ENCODE results near the gene NCAM1. TPM values are rescaled to one million over a fixed set of nuclear protein-coding genes. Genes with fewer than 3 reads are reported as not detected.

Gene NCAM1
- total RNA-seq, 2 experiments from 2014 or later = 0.72 to 1.0 TPM

GRCh38 chr11:113272281-113272680 is 311.1 kb downstream of the NCAM1 start:
- H3K4me1 Mint-ChIP-seq = no peaks in the 10 kb centered on the region
- no peaks in the 10 kb centered on the region for H3K9me3 Mint-ChIP-seq

GRCh38 chr11:113272927-113273615 is 311.9 kb downstream of the NCAM1 start:
- Mint-ChIP-seq H3K4me1 (no peaks in the 10 kb centered on the region), H3K36me3 (no peaks in the 10 kb centered on the region), H3K4me3 (no peak overlapping the region), H3K27ac (no peak overlapping the region), H3K9me3 (no peaks in the 10 kb centered on the region), H3K27me3 (no peaks in the 10 kb centered on the region)
- no peak for DNase-seq
- POLR2A ChIA-PET = no interaction called here
- ATAC-seq (ENCODE audit: low read depth) = no peak

More at GRCh38 chr11:113272281-113272680, 311.1 kb downstream of the NCAM1 start:
- H3K4me3 Mint-ChIP-seq = no peak overlapping the region
- H3K27ac Mint-ChIP-seq = no peak overlapping the region
- POLR2A ChIA-PET = no interaction called here
- no peaks in the 10 kb centered on the region for H3K27me3 Mint-ChIP-seq
- ATAC-seq (ENCODE audit: low read depth) (no peak), DNase-seq (no peak)
- no peaks in the 10 kb centered on the region for H3K36me3 Mint-ChIP-seq

GRCh38 chr11:113273720-113274119 is 312.5 kb downstream of the NCAM1 start:
- H3K4me3 Mint-ChIP-seq = no peak overlapping the region
- DNase-seq = no peak
- POLR2A ChIA-PET = no interaction called here
- H3K9me3 Mint-ChIP-seq = no peaks in the 10 kb centered on the region
- no peak for ATAC-seq (ENCODE audit: low read depth)
- no peak overlapping the region for H3K27ac Mint-ChIP-seq
- H3K36me3 Mint-ChIP-seq = no peaks in the 10 kb centered on the region
- H3K27me3 Mint-ChIP-seq = no peaks in the 10 kb centered on the region
- H3K4me1 Mint-ChIP-seq = peaks cover 3% of the 10 kb centered on the region

- Mint-ChIP-seq H3K36me3 (no peaks in the 10 kb centered on the region), H3K27me3 (no peaks in the 10 kb centered on the region), H3K4me3 (no peak overlapping the region), H3K9me3 (no peaks in the 10 kb centered on the region), H3K27ac (no peak overlapping the region), H3K4me1 (peaks cover 3% of the 10 kb centered on the region)
- ATAC-seq (ENCODE audit: low read depth) (no peak), DNase-seq (no peak)
- POLR2A ChIA-PET = no interaction called here
These were observed 313.7 kb downstream of the NCAM1 start for GRCh38 chr11:113274713-113275582.

- H3K27me3 Mint-ChIP-seq = no peaks in the 10 kb centered on the region
- POLR2A ChIA-PET = no interaction called here
- DNase-seq (no peak), ATAC-seq (ENCODE audit: low read depth) (no peak)
- no peak overlapping the region for H3K4me3 Mint-ChIP-seq
- no peak overlapping the region for H3K27ac Mint-ChIP-seq
- H3K36me3 Mint-ChIP-seq = no peaks in the 10 kb centered on the region
- H3K9me3 Mint-ChIP-seq = no peaks in the 10 kb centered on the region
- peaks cover 3% of the 10 kb centered on the region for H3K4me1 Mint-ChIP-seq
These were observed 314.4 kb downstream of the NCAM1 start for GRCh38 chr11:113275602-113276001.

GRCh38 chr11:113276466-113276865 is 315.2 kb downstream of the NCAM1 start:
- Mint-ChIP-seq H3K27me3 (no peaks in the 10 kb centered on the region), H3K27ac (no peak overlapping the region), H3K36me3 (no peaks in the 10 kb centered on the region), H3K9me3 (no peaks in the 10 kb centered on the region), H3K4me1 (peaks cover 3% of the 10 kb centered on the region), H3K4me3 (no peak overlapping the region)
- ATAC-seq (ENCODE audit: low read depth) = no peak
- POLR2A ChIA-PET = no interaction called here
- DNase-seq = no peak

GRCh38 chr11:113277907-113278306 is 316.7 kb downstream of the NCAM1 start:
- peaks cover 3% of the 10 kb centered on the region for H3K4me1 Mint-ChIP-seq
- H3K4me3 Mint-ChIP-seq = no peak overlapping the region

GRCh38 chr11:113278481-113278880 is 317.3 kb downstream of the NCAM1 start:
- H3K9me3 Mint-ChIP-seq = no peaks in the 10 kb centered on the region
- no peak overlapping the region for H3K27ac Mint-ChIP-seq
- no peaks in the 10 kb centered on the region for H3K36me3 Mint-ChIP-seq
- peaks cover 3% of the 10 kb centered on the region for H3K4me1 Mint-ChIP-seq
- H3K4me3 Mint-ChIP-seq = no peak overlapping the region
- ATAC-seq (ENCODE audit: low read depth) (no peak), DNase-seq (no peak)
- POLR2A ChIA-PET = no interaction called here
- no peaks in the 10 kb centered on the region for H3K27me3 Mint-ChIP-seq

More at GRCh38 chr11:113277907-113278306, 316.7 kb downstream of the NCAM1 start:
- POLR2A ChIA-PET = no interaction called here
- Mint-ChIP-seq H3K36me3 (no peaks in the 10 kb centered on the region), H3K27ac (no peak overlapping the region), H3K9me3 (no peaks in the 10 kb centered on the region), H3K27me3 (no peaks in the 10 kb centered on the region)
- ATAC-seq (ENCODE audit: low read depth) (no peak), DNase-seq (no peak)

GRCh38 chr11:113278925-113279324 is 317.7 kb downstream of the NCAM1 start:
- Mint-ChIP-seq H3K27ac (no peak overlapping the region), H3K4me1 (peaks cover 3% of the 10 kb centered on the region), H3K27me3 (no peaks in the 10 kb centered on the region), H3K9me3 (no peaks in the 10 kb centered on the region), H3K4me3 (no peak overlapping the region), H3K36me3 (no peaks in the 10 kb centered on the region)
- POLR2A ChIA-PET = no interaction called here
- no peak for ATAC-seq (ENCODE audit: low read depth)
- no peak for DNase-seq

- POLR2A ChIA-PET = no interaction called here
- Mint-ChIP-seq H3K4me1 (peaks cover 3% of the 10 kb centered on the region), H3K4me3 (no peak overlapping the region), H3K36me3 (no peaks in the 10 kb centered on the region), H3K27ac (no peak overlapping the region), H3K9me3 (no peaks in the 10 kb centered on the region), H3K27me3 (no peaks in the 10 kb centered on the region)
- no peak for DNase-seq
- no peak for ATAC-seq (ENCODE audit: low read depth)
These were observed 318.4 kb downstream of the NCAM1 start for GRCh38 chr11:113279591-113279990.

GRCh38 chr11:113281052-113281725 is 320.0 kb downstream of the NCAM1 start:
- no peaks in the 10 kb centered on the region for H3K9me3 Mint-ChIP-seq
- DNase-seq (no peak), ATAC-seq (ENCODE audit: low read depth) (no peak)
- POLR2A ChIA-PET = no interaction called here
- no peak overlapping the region for H3K4me3 Mint-ChIP-seq
- H3K27me3 Mint-ChIP-seq = no peaks in the 10 kb centered on the region
- H3K27ac Mint-ChIP-seq = no peak overlapping the region
- H3K4me1 Mint-ChIP-seq = peaks cover 3% of the 10 kb centered on the region
- no peaks in the 10 kb centered on the region for H3K36me3 Mint-ChIP-seq

GRCh38 chr11:113282898-113283437 is 321.7 kb downstream of the NCAM1 start:
- Mint-ChIP-seq H3K4me1 (peaks cover 3% of the 10 kb centered on the region), H3K4me3 (no peak overlapping the region), H3K27me3 (no peaks in the 10 kb centered on the region), H3K9me3 (no peaks in the 10 kb centered on the region), H3K27ac (no peak overlapping the region), H3K36me3 (no peaks in the 10 kb centered on the region)
- ATAC-seq (ENCODE audit: low read depth) = no peak
- POLR2A ChIA-PET = no interaction called here
- DNase-seq = no peak

GRCh38 chr11:113283881-113284280 is 322.7 kb downstream of the NCAM1 start:
- H3K36me3 Mint-ChIP-seq = no peaks in the 10 kb centered on the region
- no peak for ATAC-seq (ENCODE audit: low read depth)

More at GRCh38 chr11:113283881-113284280, 322.7 kb downstream of the NCAM1 start:
- Mint-ChIP-seq H3K27ac (no peak overlapping the region), H3K9me3 (no peaks in the 10 kb centered on the region), H3K4me3 (no peak overlapping the region), H3K4me1 (no peaks in the 10 kb centered on the region), H3K27me3 (no peaks in the 10 kb centered on the region)
- POLR2A ChIA-PET = no interaction called here
- no peak for DNase-seq

Data from activated naive CD8-positive, alpha-beta T cell treated with anti-CD3 and anti-CD28 coated beads, Interleukin-2, amount 10 ng/mL, durations not matched to agents 7 days and 5 days (primary cell).